Central memory CD8-positive, alpha-beta T cell (primary cell): ENCODE data around the gene B3GNT3.

Experiments used
- ATAC-seq: fragments of 150-1000 bp; cut with Tn5 transposase; replicated peaks from 2 replicates; pipeline ENCODE4 v1.10.0; 2022; ENCODE audit warnings: mild to moderate bottlenecking, moderate FRiP score, moderate number of reproducible peaks; ENCODE audit not compliant: poor library complexity, severe bottlenecking; ENCODE audit errors: extremely low read depth
- DNase-seq, 2 donors: peaks; one replicate each; pipeline ENCODE4 v3.0.0; 2021; ENCODE audit warnings: low spot score in 2 of 2
- H3K27ac Mint-ChIP-seq: one replicate; pipeline ENCODE4 v1.8.0; 2022; ENCODE audit warnings: low read depth, mild to moderate bottlenecking, moderate library complexity, mixed read lengths
- H3K27me3 Mint-ChIP-seq: one replicate; pipeline ENCODE4 v1.8.0; 2022; ENCODE audit warnings: mixed read lengths
- H3K36me3 Mint-ChIP-seq: one replicate; pipeline ENCODE4 v1.8.0; 2022; ENCODE audit warnings: mild to moderate bottlenecking, moderate library complexity, mixed read lengths; ENCODE audit not compliant: insufficient read depth
- H3K4me1 Mint-ChIP-seq: one replicate; pipeline ENCODE4 v1.8.0; 2022; ENCODE audit warnings: mixed read lengths
- H3K4me3 Mint-ChIP-seq: one replicate; pipeline ENCODE4 v1.8.0; 2022; ENCODE audit warnings: mild to moderate bottlenecking, moderate library complexity, mixed read lengths
- H3K9me3 Mint-ChIP-seq: one replicate; pipeline ENCODE4 v1.8.0; 2022; ENCODE audit warnings: mixed read lengths

B3GNT3 gene

GRCh38 chr19:17794731-17795494 lies at the start of gene B3GNT3:
Gene B3GNT3, plus strand, starts transcription at chr19:17795138. Its CDS starts 12,670 bp downstream, at chr19:17807808.
- Mint-ChIP-seq H3K27me3 (peaks cover 11% of the 10 kb centered on the region), H3K4me1 (peaks cover 28% of the 10 kb centered on the region), H3K27ac (no peak within 1 kb of the TSS), H3K36me3 (no peaks in the 10 kb centered on the region), H3K4me3 (peak within 1 kb of the TSS; percentile 63), H3K9me3 (no peaks in the 10 kb centered on the region)
- DNase-seq: no peak
- ATAC-seq: no peak

- Mint-ChIP-seq H3K9me3 (no peaks in the 10 kb centered on the region), H3K4me3 (peak overlapping the region; percentile 88), H3K27ac (peak overlapping the region; percentile 57), H3K36me3 (peaks cover 5% of the 10 kb centered on the region), H3K27me3 (no peaks in the 10 kb centered on the region), H3K4me1 (peaks cover 44% of the 10 kb centered on the region)
- DNase-seq (peak; percentile 90 to 93), ATAC-seq (peak; percentile 86)
Measured at GRCh38 chr19:17747205-17748098, 47.5 kb upstream of the B3GNT3 start.

- peaks cover 44% of the 10 kb centered on the region for H3K4me1 Mint-ChIP-seq
Measured at GRCh38 chr19:17748884-17749638, 45.9 kb upstream of the B3GNT3 start.

GRCh38 chr19:17749912-17750317 lies 45.0 kb upstream of the B3GNT3 start:
- Mint-ChIP-seq H3K4me1 (peaks cover 50% of the 10 kb centered on the region), H3K36me3 (peaks cover 6% of the 10 kb centered on the region), H3K27ac (peak overlapping the region; percentile 96), H3K27me3 (no peaks in the 10 kb centered on the region), H3K9me3 (no peaks in the 10 kb centered on the region), H3K4me3 (peak overlapping the region; percentile 88)
- ATAC-seq (no peak), DNase-seq (no peak)

More at GRCh38 chr19:17748884-17749638, 45.9 kb upstream of the B3GNT3 start:
- DNase-seq (no peak), ATAC-seq (no peak)
- H3K27ac Mint-ChIP-seq: peak overlapping the region; percentile 44
- H3K9me3 Mint-ChIP-seq: no peaks in the 10 kb centered on the region
- peak overlapping the region; percentile 88 for H3K4me3 Mint-ChIP-seq
- peaks cover 4% of the 10 kb centered on the region for H3K36me3 Mint-ChIP-seq
- no peaks in the 10 kb centered on the region for H3K27me3 Mint-ChIP-seq

GRCh38 chr19:17751103-17751911 lies 43.6 kb upstream of the B3GNT3 start, which contains the start of gene FCHO1:
Gene FCHO1, plus strand, starts transcription at chr19:17751477. Its CDS starts 3,688 bp downstream, at chr19:17755165.
- peaks cover 10% of the 10 kb centered on the region for H3K36me3 Mint-ChIP-seq
- peak within 1 kb of the TSS; percentile 96 for H3K27ac Mint-ChIP-seq

GRCh38 chr19:17751912-17752273 lies 43.0 kb upstream of the B3GNT3 start:
- no peak for ATAC-seq
- peak overlapping the region; percentile 96 for H3K27ac Mint-ChIP-seq
- peak overlapping the region; percentile 88 for H3K4me3 Mint-ChIP-seq
- no peaks in the 10 kb centered on the region for H3K9me3 Mint-ChIP-seq
- peaks cover 52% of the 10 kb centered on the region for H3K4me1 Mint-ChIP-seq
- H3K36me3 Mint-ChIP-seq: peaks cover 13% of the 10 kb centered on the region
- H3K27me3 Mint-ChIP-seq: no peaks in the 10 kb centered on the region
- DNase-seq: no peak

More at GRCh38 chr19:17751103-17751911, 43.6 kb upstream of the B3GNT3 start, which contains the start of gene FCHO1:
- no peaks in the 10 kb centered on the region for H3K9me3 Mint-ChIP-seq
- peak; percentile 66 to 83 for DNase-seq
- no peaks in the 10 kb centered on the region for H3K27me3 Mint-ChIP-seq
- ATAC-seq: peak; percentile 87
- H3K4me3 Mint-ChIP-seq: peak within 1 kb of the TSS; percentile 88
- peaks cover 57% of the 10 kb centered on the region for H3K4me1 Mint-ChIP-seq

- DNase-seq: no peak
- peaks cover 13% of the 10 kb centered on the region for H3K36me3 Mint-ChIP-seq
- peak overlapping the region; percentile 13 for H3K4me3 Mint-ChIP-seq
- ATAC-seq: no peak
- no peaks in the 10 kb centered on the region for H3K9me3 Mint-ChIP-seq
- H3K4me1 Mint-ChIP-seq: peaks cover 45% of the 10 kb centered on the region
- no peak overlapping the region for H3K27ac Mint-ChIP-seq
- H3K27me3 Mint-ChIP-seq: no peaks in the 10 kb centered on the region
Measured at GRCh38 chr19:17752865-17753639, 41.9 kb upstream of the B3GNT3 start.

GRCh38 chr19:17753976-17754375 lies 41.0 kb upstream of the B3GNT3 start:
- DNase-seq (no peak), ATAC-seq (no peak)
- no peaks in the 10 kb centered on the region for H3K27me3 Mint-ChIP-seq
- H3K9me3 Mint-ChIP-seq: no peaks in the 10 kb centered on the region
- peaks cover 15% of the 10 kb centered on the region for H3K36me3 Mint-ChIP-seq
- H3K4me3 Mint-ChIP-seq: no peak overlapping the region
- H3K27ac Mint-ChIP-seq: no peak overlapping the region
- peaks cover 36% of the 10 kb centered on the region for H3K4me1 Mint-ChIP-seq

GRCh38 chr19:17754634-17755442 lies 40.1 kb upstream of the B3GNT3 start:
- H3K27ac Mint-ChIP-seq: peak overlapping the region; percentile 60
- peaks cover 27% of the 10 kb centered on the region for H3K4me1 Mint-ChIP-seq
- no peaks in the 10 kb centered on the region for H3K27me3 Mint-ChIP-seq
- no peaks in the 10 kb centered on the region for H3K9me3 Mint-ChIP-seq
- no peak for ATAC-seq
- H3K4me3 Mint-ChIP-seq: peak overlapping the region; percentile 41
- DNase-seq: no peak
- H3K36me3 Mint-ChIP-seq: peaks cover 17% of the 10 kb centered on the region

GRCh38 chr19:17755443-17755890 lies 39.5 kb upstream of the B3GNT3 start:
- peak overlapping the region; percentile 60 for H3K27ac Mint-ChIP-seq
- ATAC-seq: no peak
- no peaks in the 10 kb centered on the region for H3K27me3 Mint-ChIP-seq
- no peak for DNase-seq
- H3K36me3 Mint-ChIP-seq: peaks cover 20% of the 10 kb centered on the region
- no peaks in the 10 kb centered on the region for H3K9me3 Mint-ChIP-seq
- no peak overlapping the region for H3K4me3 Mint-ChIP-seq
- peaks cover 26% of the 10 kb centered on the region for H3K4me1 Mint-ChIP-seq
